ENCODE data around the gene STAMBP.

- TF ChIP-seq CTCF (IDR thresholded peaks at IDR 0.05; ENCODE audit: low read depth, low read length, poor library complexity, severe bottlenecking) = no peak
- TF ChIP-seq EZH2phosphoT487 (IDR thresholded peaks at IDR 0.05; ENCODE audit: borderline replicate concordance, low read length) = no peak
These were observed at the start of gene STAMBP for GRCh38 chr2:73828818-73829570.

Measured in DOHH2 (cell line).